CD14-positive monocyte (primary cell): ENCODE results near the gene TMEM120B. TPM values are rescaled to one million over a fixed set of nuclear protein-coding genes. Genes with fewer than 3 reads are reported as not detected.

Experiments
- DNase-seq, 3 donors: peaks; one replicate each; pipeline ENCODE4 v3.0.0-alpha.2; 2011 to 2022
- H2AFZ ChIP-seq: 2 replicates; pipeline ENCODE4 v1.6.0; 2012; ENCODE audit warnings: mild to moderate bottlenecking, low read depth, low read length, inconsistent platforms; ENCODE audit not compliant: insufficient read depth, poor library complexity, severe bottlenecking
- H3K27ac ChIP-seq, 2 donors: 1 replicate in 1 of 2; 2 replicates in 1 of 2; pipeline ENCODE4 v1.5.1; 2012 to 2013; ENCODE audit warnings: low read length in 2 of 2, control low read depth in 1 of 2, inconsistent platforms in 1 of 2, low read depth in 1 of 2, mild to moderate bottlenecking in 1 of 2
- H3K27me3 ChIP-seq, 2 donors: one replicate each; pipeline versions ENCODE4 v1.6.0 to v1.6.1; 2011 to 2013; ENCODE audit warnings: low read length in 2 of 2; ENCODE audit not compliant: control insufficient read depth in 2 of 2, insufficient read depth in 2 of 2
- H3K36me3 ChIP-seq, 2 donors: replicated peaks in 1 of 2; 1 replicate in 1 of 2; 2 replicates in 1 of 2; pipeline versions ENCODE4 v1.5.1 to v1.6.1; 2012 to 2013; ENCODE audit warnings: low read length in 2 of 2, control low read depth in 1 of 2, inconsistent platforms in 1 of 2, mild to moderate bottlenecking in 1 of 2; ENCODE audit not compliant: insufficient read depth in 2 of 2, control insufficient read depth in 1 of 2
- H3K4me1 ChIP-seq, 2 donors: 1 replicate in 1 of 2; 2 replicates in 1 of 2; pipeline versions ENCODE4 v1.5.1 to v1.6.1; 2012 to 2013; ENCODE audit warnings: low read length in 2 of 2, control low read depth in 1 of 2, inconsistent platforms in 1 of 2, mild to moderate bottlenecking in 1 of 2, moderate library complexity in 1 of 2; ENCODE audit not compliant: insufficient read depth in 2 of 2, control insufficient read depth in 1 of 2
- H3K4me2 ChIP-seq: replicated peaks from 2 replicates; pipeline ENCODE3; 2012; ENCODE audit warnings: low read length, moderate library complexity, mild to moderate bottlenecking; ENCODE audit not compliant: poor library complexity, severe bottlenecking; ENCODE audit errors: extremely low read depth
- H3K4me3 ChIP-seq, 3 experiments: fragments of 200-600 bp in 1 of 3; sonication (generic) in 1 of 3; replicated peaks in 1 of 3; 1 replicate in 2 of 3; 2 replicates in 1 of 3; pipeline ENCODE4 v1.5.1; 2011 to 2013; ENCODE audit warnings: low read length in 3 of 3, mild to moderate bottlenecking in 3 of 3, control low read depth in 2 of 3, low read depth in 2 of 3, inconsistent platforms in 1 of 3, moderate library complexity in 1 of 3
- H3K79me2 ChIP-seq: 2 replicates; pipeline ENCODE4 v1.6.0; 2012; ENCODE audit warnings: mild to moderate bottlenecking, control low read depth, inconsistent platforms, low read length, moderate library complexity; ENCODE audit not compliant: insufficient read depth
- H3K9ac ChIP-seq: 2 replicates; pipeline ENCODE4 v1.6.0; 2017; ENCODE audit warnings: low read length, mild to moderate bottlenecking; ENCODE audit not compliant: insufficient read depth, poor library complexity, severe bottlenecking
- H3K9me3 ChIP-seq, 2 donors: replicated peaks in 1 of 2; 1 replicate in 1 of 2; 2 replicates in 1 of 2; pipeline versions ENCODE4 v1.5.1 to v1.6.1; 2012 to 2013; ENCODE audit warnings: low read length in 2 of 2, control low read depth in 1 of 2; ENCODE audit not compliant: control insufficient read depth in 1 of 2, insufficient read depth in 1 of 2
- H4K20me1 ChIP-seq: 2 replicates; pipeline ENCODE4 v1.6.0; 2012; ENCODE audit warnings: mild to moderate bottlenecking, low read length, control low read depth, moderate library complexity; ENCODE audit not compliant: insufficient read depth
- H3K27ac Mint-ChIP-seq, 7 donors: one replicate each; pipeline ENCODE4 v1.8.0; 2020; ENCODE audit warnings: mild to moderate bottlenecking in 7 of 7, mixed read lengths in 7 of 7, moderate library complexity in 6 of 7, inconsistent platforms in 2 of 7
- H3K27me3 Mint-ChIP-seq, 3 donors: one replicate each; pipeline ENCODE4 v1.8.0; 2021 to 2022; ENCODE audit warnings: low read depth in 3 of 3, mild to moderate bottlenecking in 3 of 3, mixed read lengths in 3 of 3, moderate library complexity in 3 of 3, inconsistent platforms in 1 of 3
- H3K36me3 Mint-ChIP-seq, 2 donors: one replicate each; pipeline ENCODE4 v1.8.0; 2020; ENCODE audit warnings: mixed read lengths in 2 of 2, inconsistent platforms in 1 of 2, mild to moderate bottlenecking in 1 of 2
- H3K4me1 Mint-ChIP-seq: one replicate; pipeline ENCODE4 v1.8.0; 2020; ENCODE audit warnings: mild to moderate bottlenecking, mixed read lengths
- H3K4me3 Mint-ChIP-seq, 2 donors: one replicate each; pipeline ENCODE4 v1.8.0; 2020; ENCODE audit warnings: mild to moderate bottlenecking in 2 of 2, mixed read lengths in 2 of 2, moderate library complexity in 1 of 2
- H3K9me3 Mint-ChIP-seq, 7 donors: one replicate each; pipeline ENCODE4 v1.8.0; 2020 to 2022; ENCODE audit warnings: mixed read lengths in 7 of 7, mild to moderate bottlenecking in 6 of 7, moderate library complexity in 6 of 7, inconsistent platforms in 2 of 7
- CTCF ChIP-seq: fragments of 200-600 bp; IDR thresholded peaks from one replicate; pipeline ENCODE4 v1.8.0; 2022; ENCODE audit warnings: antibody characterized with exemption, mild to moderate bottlenecking
- WGBS: methylation state at CpG from one replicate; pipeline ENCODE4 v1.1.5; 2013; ENCODE audit warnings: missing lambda C conversion rate; ENCODE audit not compliant: insufficient coverage; 5-methylcytosine and 5-hydroxymethylcytosine counted together
- intact Hi-C, 2 donors: fragments of 100-400 bp; cut with micrococcal nuclease; formaldehyde crosslinking; loops; one replicate each; pipeline versions ENCODE4 v1.15.0 to v1.15.1; 2023
- polyA plus RNA-seq, 3 donors: library from polyadenylated mRNA; depleted of rRNA in 1 of 3; unstranded in 2 of 3; stranded (reverse) in 1 of 3; fragments of 300-500 nt in 2 of 3; fragments of >200 nt in 1 of 3; fragmentation: Illumina TruSeq in 2 of 3; gene quantifications; 1 replicate in 2 of 3; 2 replicates in 1 of 3; pipeline ENCODE4 v1.2.3, GENCODE V29; 2012 to 2021

TMEM120B gene
- polyA plus RNA-seq, 3 donors, result 0.65 to 2.4 (median 1.1) TPM

GRCh38 chr12:121806009-121806545 lies 93.5 kb downstream of the TMEM120B start:
- Mint-ChIP-seq H3K36me3 (peaks cover 30 to 48% of the 10 kb centered on the region in 2 donors), H3K4me3 (peak overlapping the region; percentile 96 to 97), H3K4me1 (peaks cover 40% of the 10 kb centered on the region), H3K27ac (peak overlapping the region; percentile 19 to 91 (median 90)), H3K27me3 (peaks cover 0 to 4% (median 3%) of the 10 kb centered on the region in 3 donors), H3K9me3 (peaks cover 0 to 3% (median 0%) of the 10 kb centered on the region in 7 donors)
- no peak for DNase-seq
- H3K4me3 ChIP-seq, result peak overlapping the region; percentile 82 to 100 (median 93)
- H2AFZ ChIP-seq, result peak overlapping the region; percentile 54
- no peaks in the 10 kb centered on the region for H3K9me3 ChIP-seq
- peak overlapping the region in 1 of 2 donors; percentile 70 for H3K27ac ChIP-seq
- H3K27me3 ChIP-seq, result no peaks in the 10 kb centered on the region
- peak overlapping the region; percentile 77 for H3K9ac ChIP-seq
- peaks cover 36 to 48% of the 10 kb centered on the region in 2 donors for H3K36me3 ChIP-seq
- H3K79me2 ChIP-seq, result peaks cover 86% of the 10 kb centered on the region
- 10% methylated on average over 10 of the region's 16 CpGs for WGBS
- H4K20me1 ChIP-seq, result peaks cover 65% of the 10 kb centered on the region
- H3K4me1 ChIP-seq, result peaks cover 34 to 63% of the 10 kb centered on the region in 2 donors
- H3K4me2 ChIP-seq, result peak overlapping the region; percentile 100
- intact Hi-C loops, result no loop called here
- no peak for TF ChIP-seq CTCF

GRCh38 chr12:121806546-121807423 lies 94.2 kb downstream of the TMEM120B start:
- Mint-ChIP-seq H3K4me3 (peak overlapping the region; percentile 96 to 97), H3K9me3 (peaks cover 0 to 3% (median 0%) of the 10 kb centered on the region in 7 donors), H3K27me3 (peaks cover 0 to 4% (median 3%) of the 10 kb centered on the region in 3 donors), H3K27ac (peak overlapping the region; percentile 63 to 91 (median 90)), H3K36me3 (peaks cover 31 to 49% of the 10 kb centered on the region in 2 donors), H3K4me1 (peaks cover 47% of the 10 kb centered on the region)
- H4K20me1 ChIP-seq, result peaks cover 72% of the 10 kb centered on the region
- intact Hi-C loops, result no loop called here
- H3K36me3 ChIP-seq, result peaks cover 38 to 50% of the 10 kb centered on the region in 2 donors
- H3K9me3 ChIP-seq, result no peaks in the 10 kb centered on the region
- peak overlapping the region; percentile 82 to 100 (median 93) for H3K4me3 ChIP-seq
- H3K27ac ChIP-seq, result peak overlapping the region in 1 of 2 donors; percentile 70
- no peaks in the 10 kb centered on the region for H3K27me3 ChIP-seq
- peaks cover 86% of the 10 kb centered on the region for H3K79me2 ChIP-seq
- DNase-seq, result no peak
- peaks cover 41 to 63% of the 10 kb centered on the region in 2 donors for H3K4me1 ChIP-seq
- peak overlapping the region; percentile 54 for H2AFZ ChIP-seq
- peak overlapping the region; percentile 100 for H3K4me2 ChIP-seq
- no peak for TF ChIP-seq CTCF
- 86% methylated on average over 7 of the region's 21 CpGs for WGBS
- H3K9ac ChIP-seq, result peak overlapping the region; percentile 77
